ENCODE results near the gene CCR9.

The CCR9 gene

GRCh38 chr3:45872569-45872968 lies 13.8 kb upstream of the CCR9 start:
- DNase-seq (ENCODE audit: low read depth) = no peak

- DNase-seq (ENCODE audit: low read depth) = no peak
Measured at GRCh38 chr3:45873036-45873435, 13.3 kb upstream of the CCR9 start.

GRCh38 chr3:45873638-45874037 lies 12.7 kb upstream of the CCR9 start:
- DNase-seq (ENCODE audit: low read depth) = no peak

DNA sequence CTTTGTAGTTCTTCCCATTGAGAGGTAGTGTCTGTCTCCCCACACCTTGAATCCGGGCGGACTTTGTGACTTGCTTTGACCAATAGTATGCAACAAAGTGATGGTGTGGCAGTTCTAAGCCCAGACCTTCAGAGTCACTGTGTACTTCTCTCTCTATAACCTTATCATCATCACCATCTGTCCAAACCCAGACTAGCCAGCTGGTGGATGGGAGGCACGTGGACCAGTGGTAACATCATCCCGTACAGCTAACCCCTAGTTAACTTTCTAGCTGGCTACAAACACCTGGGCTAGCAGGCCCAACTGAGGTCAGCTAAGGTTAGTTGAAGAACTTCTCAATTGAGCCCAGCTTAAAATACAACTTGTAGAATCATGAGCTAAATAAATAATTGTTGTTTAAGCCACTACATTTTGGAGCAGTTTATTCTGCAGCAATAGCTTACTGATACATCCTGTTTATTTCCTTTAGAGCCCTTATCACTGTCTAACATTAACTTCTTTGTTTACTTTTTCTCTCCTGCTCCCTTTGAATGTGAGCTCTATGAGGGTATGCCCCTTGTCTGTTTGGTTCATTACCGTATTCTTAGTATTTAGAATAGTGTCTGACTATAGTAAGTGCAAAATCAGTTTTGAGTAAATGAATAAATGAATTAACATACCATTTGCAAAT lies 11.5 kb upstream of the CCR9 start:
- no peak for DNase-seq (ENCODE audit: low read depth)

- no peak for DNase-seq (ENCODE audit: low read depth)
Measured at GRCh38 chr3:45878124-45878523, 8.2 kb upstream of the CCR9 start.

DNA sequence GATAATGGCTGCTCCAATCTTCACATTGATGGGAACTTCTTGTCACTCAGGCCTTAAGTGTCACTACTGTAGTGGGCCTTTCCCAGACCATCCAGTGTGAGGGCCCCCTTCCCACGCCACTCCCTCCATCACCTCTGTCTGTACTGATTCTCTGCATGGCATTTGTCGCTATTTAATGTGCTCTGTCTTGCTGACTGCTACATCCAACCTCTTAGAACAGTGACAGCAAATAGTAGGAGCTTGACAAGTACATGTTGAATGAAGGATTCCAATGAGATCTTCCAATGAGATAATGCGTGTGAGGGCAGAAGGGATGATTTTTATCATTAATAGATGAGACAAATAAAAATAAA lies 5.6 kb upstream of the CCR9 start:
- no peak for DNase-seq (ENCODE audit: low read depth)

DNA sequence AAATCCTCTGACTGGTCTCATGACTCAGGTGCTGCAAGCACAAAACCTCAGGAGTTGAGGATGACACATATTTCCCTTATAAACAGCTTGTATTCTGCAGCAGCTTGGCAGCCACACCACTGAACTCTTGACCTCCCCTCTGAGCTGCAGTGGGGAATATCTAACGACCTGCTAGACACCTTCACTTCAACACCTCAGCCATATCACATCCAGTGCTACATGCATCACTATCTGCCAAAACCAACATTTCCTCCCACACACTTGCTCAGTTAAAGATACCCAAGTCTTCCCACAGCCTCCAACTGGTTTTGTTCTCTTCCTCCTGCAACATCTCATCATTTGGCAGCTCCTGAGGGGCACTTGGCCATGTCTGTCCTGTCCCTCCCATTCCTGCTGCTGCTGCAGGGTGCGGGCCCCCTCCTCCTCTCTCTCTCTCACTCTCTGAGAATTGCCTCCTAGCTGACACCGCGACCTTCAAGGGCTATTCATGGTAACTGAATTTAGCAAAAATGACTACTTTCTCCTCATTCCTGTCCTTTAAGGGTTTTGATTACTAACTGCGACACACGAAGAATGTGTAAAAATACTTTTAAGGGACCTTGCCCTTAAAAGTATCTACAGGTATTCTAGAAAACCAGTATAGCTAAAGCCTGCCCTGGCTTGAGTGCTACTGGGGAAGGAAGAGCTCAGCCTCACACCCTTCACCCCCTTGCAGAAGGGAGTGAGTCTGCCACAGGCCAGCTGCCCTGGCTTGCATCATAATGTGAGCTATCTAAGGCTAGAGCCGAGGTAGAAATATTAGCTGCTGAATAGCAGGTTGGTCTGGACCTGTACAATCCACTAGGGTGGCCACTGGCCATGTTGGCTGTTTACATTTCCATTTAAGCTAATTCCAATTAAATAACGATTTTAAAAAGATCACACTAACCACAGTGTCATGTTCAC lies 5.0 kb upstream of the CCR9 start:
- DNase-seq (ENCODE audit: low read depth) = no peak

- DNase-seq (ENCODE audit: low read depth) = no peak
Measured at GRCh38 chr3:45884368-45885201, 1.8 kb upstream of the CCR9 start.

DNA sequence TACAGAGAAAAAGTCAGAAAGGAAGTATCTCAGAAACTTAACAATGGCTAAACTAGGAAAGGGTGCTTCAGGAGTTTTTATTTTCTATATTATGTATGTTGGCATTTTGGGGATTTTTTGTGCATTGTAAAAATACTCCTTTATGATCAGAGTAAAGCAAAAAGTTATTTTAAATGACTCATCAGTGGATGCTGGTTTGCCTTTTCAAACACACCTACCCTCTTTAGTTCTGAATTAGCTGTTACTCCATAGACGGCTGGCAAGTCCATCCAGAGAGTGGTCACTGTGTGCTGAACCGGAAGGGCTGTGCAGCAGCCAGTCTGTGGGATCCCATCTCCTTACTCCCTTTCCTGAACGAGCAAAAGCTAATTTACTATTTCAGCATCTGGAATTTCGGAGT lies 942 bp downstream of the CCR9 start:
- no peak for DNase-seq (ENCODE audit: low read depth)

DNA sequence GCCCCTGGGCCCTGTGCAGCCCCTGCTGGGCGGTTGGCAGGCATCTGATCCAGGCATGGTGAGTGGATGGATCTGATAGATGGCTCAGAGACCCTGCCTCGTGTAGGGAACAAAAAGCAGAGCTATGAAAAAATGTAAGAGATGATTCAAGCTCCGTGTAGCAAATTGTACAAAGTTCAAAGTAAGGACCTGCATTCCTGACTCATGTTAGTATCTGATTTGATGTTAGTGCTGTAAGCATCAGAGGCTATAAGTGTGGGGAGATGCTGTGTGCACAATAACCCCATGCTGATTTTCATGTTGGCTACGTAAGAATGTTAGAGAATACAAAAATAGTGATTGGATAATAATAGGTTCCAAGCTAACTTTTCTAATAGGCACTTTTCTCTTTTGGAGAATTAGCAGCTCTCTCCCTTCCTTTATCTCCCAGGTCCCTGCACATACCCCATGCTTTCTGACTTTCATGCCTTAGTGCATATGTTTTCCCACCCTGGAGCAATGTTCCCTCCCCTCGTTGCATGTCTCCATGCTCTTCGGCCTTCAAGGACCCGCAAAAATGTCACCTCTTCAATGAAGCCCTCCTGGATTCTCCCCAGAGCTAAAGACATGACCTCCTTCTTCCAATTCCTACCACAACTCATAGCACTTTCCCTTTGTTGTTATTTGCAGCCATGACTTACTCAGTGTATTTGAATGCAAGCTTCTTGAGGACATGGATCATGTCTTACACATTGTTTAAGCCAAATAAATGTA lies 1.6 kb downstream of the CCR9 start:
- no peak for DNase-seq (ENCODE audit: low read depth)

GRCh38 chr3:45889337-45889736 lies 3.0 kb downstream of the CCR9 start:
- DNase-seq (ENCODE audit: low read depth) = no peak

DNA sequence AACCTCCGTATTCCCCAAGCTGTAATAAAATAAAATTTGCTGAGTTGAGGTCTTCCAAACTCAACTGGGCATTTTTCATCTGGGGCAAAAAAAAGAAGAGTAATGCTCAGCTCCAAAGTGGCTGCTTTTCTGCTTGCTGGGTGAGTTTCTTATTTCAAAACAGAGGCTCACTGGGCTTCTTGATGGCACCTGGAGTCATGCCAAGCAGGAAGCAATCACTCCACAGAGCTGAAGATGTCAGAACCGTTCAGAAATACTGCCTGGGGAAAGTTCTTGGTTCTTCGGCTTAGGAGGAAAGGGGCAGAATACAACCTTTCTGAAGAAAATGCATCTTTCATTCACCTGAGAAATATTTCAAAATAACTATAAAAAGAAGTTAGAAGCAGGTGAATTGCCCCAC lies 4.1 kb downstream of the CCR9 start:
- no peak for DNase-seq (ENCODE audit: low read depth)

DNA sequence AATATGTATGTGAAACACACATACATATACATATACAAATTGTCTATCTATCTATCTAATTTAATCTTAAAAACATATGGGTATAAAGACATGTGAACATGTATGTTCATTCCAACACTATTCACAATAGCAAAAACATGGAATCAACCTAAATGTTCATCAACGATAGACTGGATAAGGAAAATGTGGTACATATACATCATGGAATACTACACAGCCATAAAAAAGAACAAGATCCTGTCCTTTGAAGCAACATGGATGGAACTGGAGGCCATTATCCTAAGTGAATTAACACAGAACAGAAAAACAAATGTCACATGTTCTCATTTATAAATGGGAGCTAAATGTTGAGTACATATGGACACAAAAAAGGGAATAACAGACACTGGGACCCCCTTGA lies 5.8 kb downstream of the CCR9 start:
- no peak for DNase-seq (ENCODE audit: low read depth)

DNA sequence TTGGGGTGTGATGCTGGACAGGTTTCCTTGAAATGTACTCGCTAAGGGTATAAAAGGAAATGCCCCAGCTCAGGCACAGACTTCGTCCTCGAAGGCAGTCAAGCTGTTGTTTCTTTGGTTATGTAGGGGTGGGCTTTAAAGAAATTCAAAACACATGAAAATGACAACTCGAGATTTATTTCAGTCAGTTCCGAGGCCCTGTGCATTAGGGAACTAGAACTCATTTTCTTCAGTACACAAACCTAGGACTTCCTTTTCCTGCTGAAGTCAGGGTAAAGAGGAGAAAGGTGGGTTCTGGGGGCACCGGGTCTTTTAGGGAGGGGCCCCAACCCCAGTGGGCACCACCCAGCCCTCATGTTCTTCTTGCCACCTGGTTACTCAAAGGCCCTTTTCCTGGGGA lies 7.7 kb downstream of the CCR9 start:
- DNase-seq (ENCODE audit: low read depth) = no peak

- no peak for DNase-seq (ENCODE audit: low read depth)
Measured at GRCh38 chr3:45895686-45896468, 9.5 kb downstream of the CCR9 start.

GRCh38 chr3:45896956-45897355 lies 10.6 kb downstream of the CCR9 start:
- no peak for DNase-seq (ENCODE audit: low read depth)

DNA sequence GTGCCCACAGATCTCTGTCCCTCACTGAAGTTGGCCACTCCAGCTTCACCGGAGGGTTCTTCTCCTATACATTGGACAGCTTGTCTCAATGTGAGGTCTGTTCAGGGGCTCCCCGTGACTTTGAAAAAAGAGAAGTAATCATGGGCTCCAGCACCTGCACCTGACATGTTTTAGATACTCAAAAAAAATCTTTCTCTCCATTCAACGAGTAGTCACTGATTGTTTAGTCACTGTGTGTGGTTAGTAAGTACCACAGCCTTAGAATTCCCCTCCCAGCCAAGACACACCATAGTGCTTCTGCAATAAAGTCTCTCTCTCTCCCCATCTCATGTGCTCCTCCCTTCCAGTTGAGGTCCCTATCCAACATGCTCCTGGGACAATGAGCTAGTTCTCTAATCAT lies 18.6 kb downstream of the CCR9 start:
- no peak for DNase-seq (ENCODE audit: low read depth)

- no peak for DNase-seq (ENCODE audit: low read depth)
Measured at GRCh38 chr3:45905755-45906154, 19.4 kb downstream of the CCR9 start.

- DNase-seq (ENCODE audit: low read depth) = peak; percentile 57
Measured at GRCh38 chr3:45906681-45907407, 20.5 kb downstream of the CCR9 start.
